H1 (cell line): Measurements from ENCODE around the gene GNG10. TPM values are rescaled to one million over a fixed set of nuclear protein-coding genes. Genes with fewer than 3 reads are reported as not detected.

Experiments
- CTCF ChIA-PET: fragments of 300-600 bp; sonication (Branson Sonifier 250); formaldehyde crosslinking; loops from one replicate; lab custom pipeline; 2021; ENCODE audit not compliant: partially characterized antibody; lab: Charles Lee
- POLR2A ChIA-PET: fragments of 300-600 bp; sonication (Branson Sonifier 250); formaldehyde crosslinking; loops from one replicate; lab custom pipeline; 2021; ENCODE audit warnings: inconsistent platforms; ENCODE audit not compliant: partially characterized antibody; lab: Charles Lee
- DNase-seq, 2 experiments: peaks; one replicate each; pipeline versions ENCODE4 v3.0.0 to v3.0.0-alpha.2; 2010 to 2022; ENCODE audit warnings: low spot score in 2 of 2, low read depth in 1 of 2, mixed read lengths in 1 of 2
- FAIRE-seq: peaks from 2 replicates; lab custom pipeline; 2011; peaks lifted over from hg19 to GRCh38; lab: Jason Lieb, UNC
- H2AFZ ChIP-seq: 2 replicates; pipeline ENCODE4 v1.8.1; 2012; ENCODE audit warnings: low read length, inconsistent platforms
- H2AK5ac ChIP-seq: 2 replicates; pipeline ENCODE4 v1.6.1; 2013; ENCODE audit warnings: low read depth, low read length
- H2BK120ac ChIP-seq: replicated peaks from 2 replicates; pipeline ENCODE3; 2013; ENCODE audit warnings: low read depth, low read length, inconsistent platforms
- H2BK12ac ChIP-seq: 2 replicates; pipeline ENCODE4 v1.6.1; 2013; ENCODE audit warnings: low read depth, low read length
- H2BK15ac ChIP-seq: 2 replicates; pipeline ENCODE4 v1.6.1; 2013; ENCODE audit warnings: low read length
- H2BK20ac ChIP-seq: 2 replicates; pipeline ENCODE4 v1.6.1; 2013; ENCODE audit warnings: low read length
- H2BK5ac ChIP-seq: 2 replicates; pipeline ENCODE4 v1.6.1; 2013; ENCODE audit warnings: low read depth, low read length
- H3K14ac ChIP-seq: 2 replicates; pipeline ENCODE4 v1.6.1; 2013; ENCODE audit warnings: inconsistent platforms; ENCODE audit not compliant: insufficient read length
- H3K18ac ChIP-seq: 2 replicates; pipeline ENCODE4 v1.6.1; 2013; ENCODE audit warnings: low read length; ENCODE audit errors: extremely low read depth
- H3K23ac ChIP-seq: 2 replicates; pipeline ENCODE4 v1.6.1; 2013; ENCODE audit warnings: inconsistent platforms; ENCODE audit not compliant: insufficient read length
- H3K23me2 ChIP-seq: 2 replicates; pipeline ENCODE4 v1.6.1; 2013; ENCODE audit warnings: low read depth, low read length
- H3K27ac ChIP-seq: 2 replicates; pipeline ENCODE4 v1.6.1; 2011; ENCODE audit warnings: low read depth, low read length, inconsistent platforms
- H3K27me3 ChIP-seq, 4 experiments: replicated peaks in 1 of 4; 1 replicate in 1 of 4; 2 replicates in 3 of 4; pipeline versions ENCODE4 v1.6.1 to v1.8.1; 2011 to 2013; ENCODE audit warnings: low read length in 3 of 4, mild to moderate bottlenecking in 3 of 4, inconsistent platforms in 2 of 4, mixed read lengths in 2 of 4, moderate library complexity in 1 of 4; ENCODE audit not compliant: control insufficient read depth in 3 of 4, insufficient read depth in 3 of 4; ENCODE audit errors: extremely low read depth in 1 of 4
- H3K36me3 ChIP-seq, 4 experiments: 2 replicates each; pipeline versions ENCODE4 v1.6.1 to v1.8.1; 2011 to 2013; ENCODE audit warnings: mild to moderate bottlenecking in 4 of 4, low read length in 3 of 4, moderate library complexity in 2 of 4, control low read depth in 1 of 4, inconsistent platforms in 1 of 4; ENCODE audit not compliant: insufficient read depth in 4 of 4, control insufficient read depth in 2 of 4
- H3K4ac ChIP-seq: replicated peaks from 2 replicates; pipeline ENCODE3; 2013; ENCODE audit warnings: low read length, low read depth, mixed read lengths, inconsistent platforms; ENCODE audit not compliant: insufficient read length
- H3K4me1 ChIP-seq, 4 experiments: replicated peaks in 1 of 4; 1 replicate in 1 of 4; 2 replicates in 3 of 4; pipeline versions ENCODE4 v1.6.1 to v1.8.1; 2011 to 2013; ENCODE audit warnings: low read length in 3 of 4, inconsistent platforms in 2 of 4, mixed read lengths in 1 of 4; ENCODE audit not compliant: insufficient read depth in 4 of 4, control insufficient read depth in 3 of 4
- H3K4me2 ChIP-seq, 2 experiments: 2 replicates each; pipeline versions ENCODE4 v1.6.1 to v1.8.1; 2011 to 2013; ENCODE audit warnings: low read depth in 2 of 2, low read length in 2 of 2, control low read depth in 1 of 2, inconsistent platforms in 1 of 2, mild to moderate bottlenecking in 1 of 2; ENCODE audit not compliant: insufficient read depth in 1 of 2
- H3K4me3 ChIP-seq, 4 experiments: fragments of 200-600, 300-600 bp in 1 of 4; sonication (generic), shearing (Covaris generic), sonication (Bioruptor Twin) in 1 of 4; 2 replicates each; pipeline versions ENCODE4 v1.5.1 to v1.8.1; 2011 to 2016; ENCODE audit warnings: low read length in 4 of 4, low read depth in 3 of 4, control low read depth in 2 of 4, inconsistent platforms in 2 of 4, mild to moderate bottlenecking in 2 of 4, mixed read lengths in 1 of 4, moderate library complexity in 1 of 4; ENCODE audit not compliant: insufficient read depth in 2 of 4; ENCODE audit errors: extremely low read depth in 1 of 4
- H3K56ac ChIP-seq: replicated peaks from 2 replicates; pipeline ENCODE3; 2013; ENCODE audit warnings: low read depth, mild to moderate bottlenecking, mixed read lengths, low read length, inconsistent platforms; ENCODE audit not compliant: insufficient read length
- H3K79me1 ChIP-seq: 2 replicates; pipeline ENCODE4 v1.6.1; 2013; ENCODE audit warnings: low read depth, low read length, control low read depth
- H3K79me2 ChIP-seq, 2 experiments: 2 replicates each; pipeline versions ENCODE4 v1.6.1 to v1.8.1; 2012 to 2013; ENCODE audit warnings: low read length in 2 of 2, mild to moderate bottlenecking in 2 of 2, inconsistent platforms in 1 of 2; ENCODE audit not compliant: insufficient read depth in 2 of 2, control insufficient read depth in 1 of 2
- H3K9ac ChIP-seq, 4 experiments: replicated peaks in 1 of 4; 1 replicate in 1 of 4; 2 replicates in 3 of 4; pipeline versions ENCODE4 v1.6.1 to v1.8.1; 2011 to 2013; ENCODE audit warnings: low read depth in 3 of 4, low read length in 3 of 4, control low read depth in 2 of 4, mild to moderate bottlenecking in 2 of 4, moderate library complexity in 2 of 4, inconsistent platforms in 1 of 4; ENCODE audit errors: extremely low read depth in 1 of 4
- H3K9me3 ChIP-seq, 2 experiments: 2 replicates each; pipeline versions ENCODE4 v1.6.1 to v1.8.1; 2012 to 2013; ENCODE audit warnings: mild to moderate bottlenecking in 2 of 2, moderate library complexity in 2 of 2, control low read depth in 1 of 2, inconsistent platforms in 1 of 2, low read depth in 1 of 2, low read length in 1 of 2, mixed read lengths in 1 of 2; ENCODE audit not compliant: insufficient read depth in 2 of 2
- H4K20me1 ChIP-seq, 2 experiments: replicated peaks in 1 of 2; 2 replicates each; pipeline versions ENCODE3 to v1.8.1; 2011 to 2013; ENCODE audit warnings: inconsistent platforms in 2 of 2, low read length in 2 of 2, mild to moderate bottlenecking in 1 of 2; ENCODE audit not compliant: insufficient read depth in 2 of 2, control insufficient read depth in 1 of 2
- H4K5ac ChIP-seq: 2 replicates; pipeline ENCODE4 v1.6.1; 2013; ENCODE audit warnings: low read length, low read depth, mixed read lengths, inconsistent platforms; ENCODE audit not compliant: insufficient read length
- H4K8ac ChIP-seq: 2 replicates; pipeline ENCODE4 v1.8.0; 2013; ENCODE audit warnings: mild to moderate bottlenecking, moderate library complexity, low read length, inconsistent platforms; ENCODE audit not compliant: insufficient read depth; ENCODE audit errors: extremely low read depth
- H4K91ac ChIP-seq: replicated peaks from 2 replicates; pipeline ENCODE3; 2013; ENCODE audit warnings: low read length, mixed read lengths, inconsistent platforms; ENCODE audit not compliant: insufficient read length
- CBX5 ChIP-seq: fragments of 300-800, 300-1000 bp; sonication (generic); IDR thresholded peaks from 2 replicates; pipeline ENCODE4 v1.7.1; 2016; ENCODE audit warnings: antibody characterized with exemption, low read length, low read depth
- CBX8 ChIP-seq: fragments of 300-800, 300-1000 bp; sonication (generic); IDR thresholded peaks from 2 replicates; pipeline ENCODE4 v1.7.1; 2016; ENCODE audit warnings: low read depth, low read length, borderline replicate concordance
- EGR1 ChIP-seq: IDR thresholded peaks from 2 replicates; pipeline ENCODE4 v1.6.1; 2011; ENCODE audit warnings: low read depth, low read length, borderline replicate concordance
- KDM4A ChIP-seq: IDR thresholded peaks from one replicate; pipeline ENCODE4 v1.7.1; 2012; ENCODE audit warnings: low read depth, mild to moderate bottlenecking, moderate library complexity, low read length, inconsistent platforms; ENCODE audit not compliant: severe bottlenecking
- POLR2AphosphoS5 ChIP-seq: IDR thresholded peaks from 2 replicates; pipeline ENCODE4 v1.6.1; 2011; ENCODE audit warnings: low read depth, low read length
- RBBP5 ChIP-seq: IDR thresholded peaks from 2 replicates; pipeline ENCODE4 v1.7.1; 2012; ENCODE audit warnings: low read depth, mild to moderate bottlenecking, inconsistent platforms, low read length, moderate library complexity, borderline replicate concordance
- RFX5 ChIP-seq: IDR thresholded peaks from 2 replicates; pipeline ENCODE4 v1.6.1; 2011; ENCODE audit warnings: low read depth, low read length, improper control_type of control experiment, borderline replicate concordance
- SIN3A ChIP-seq, 2 experiments: IDR thresholded peaks in 1 of 2; conservative IDR thresholded peaks in 1 of 2; 2 replicates each; pipeline ENCODE4 v1.6.1; 2011 to 2012; ENCODE audit warnings: low read length in 2 of 2, improper control_type of control experiment in 1 of 2, low read depth in 1 of 2, mild to moderate bottlenecking in 1 of 2
- SIX5 ChIP-seq: IDR thresholded peaks from 2 replicates; pipeline ENCODE4 v1.6.1; 2011; ENCODE audit warnings: mild to moderate bottlenecking, low read depth, low read length
- SP1 ChIP-seq: IDR thresholded peaks from 2 replicates; pipeline ENCODE4 v1.6.1; 2011; ENCODE audit warnings: low read depth, low read length
- SP2 ChIP-seq: IDR thresholded peaks from 2 replicates; pipeline ENCODE4 v1.6.1; 2012; ENCODE audit warnings: mild to moderate bottlenecking, low read length, inconsistent platforms
- SRF ChIP-seq: IDR thresholded peaks from 2 replicates; pipeline ENCODE4 v1.6.1; 2011; ENCODE audit warnings: mild to moderate bottlenecking, low read depth, low read length, moderate library complexity
- TCF12 ChIP-seq: IDR thresholded peaks from 2 replicates; pipeline ENCODE4 v1.6.1; 2011; ENCODE audit warnings: low read depth, mild to moderate bottlenecking, low read length
- WGBS, 2 experiments: shearing (Covaris generic) in 1 of 2; methylation state at CpG; one replicate each; pipeline versions ENCODE4 v1.1.6 to v1.1.7; 2013 to 2015; ENCODE audit warnings: low lambda C conversion rate in 2 of 2, mixed read lengths in 2 of 2, inconsistent platforms in 1 of 2, low coverage in 1 of 2, missing lambda C conversion rate in 1 of 2; ENCODE audit not compliant: insufficient replicate concordance in 2 of 2, insufficient coverage in 1 of 2, insufficient read length in 1 of 2; ENCODE audit errors: extremely low coverage in 1 of 2, missing lambda C conversion rate in 1 of 2; 5-methylcytosine and 5-hydroxymethylcytosine counted together
- polyA plus RNA-seq, 7 experiments: library from polyadenylated mRNA; depleted of rRNA in 3 of 7; stranded (reverse) in 5 of 7; unstranded in 2 of 7; fragments of >200 nt in 5 of 7; fragments of 200-250 nt in 2 of 7; gene quantifications; 1 replicate in 5 of 7; 2 replicates in 1 of 7; 4 replicates in 1 of 7; pipeline versions ENCODE4 v1.2.1 to v1.2.3, GENCODE V29; 2011 to 2013; ENCODE audit warnings: missing spikeins in 2 of 7, mixed read lengths in 2 of 7
- total RNA-seq: library from RNA; stranded (reverse); fragmentation: NEBNext Ultra II Directional; extraction: Animal tissue kit (Norgen Biotek cat#: 25700); gene quantifications from 2 replicates; pipeline ENCODE4 v1.2.1, GENCODE V29; 2021

GNG10 gene
- total and polyA plus RNA-seq, 2 of the 8 experiments (the other 6 are each of a cell fraction or from before 2014, with no cell fraction given), result 24.7 to 28.5 TPM

GRCh38 chr9:111645806-111646205, 15.6 kb upstream of the GNG10 start:
- Histone ChIP-seq H4K8ac (no peak overlapping the region), H3K9me3 (no peaks in the 10 kb centered on the region), H3K4me3 (no peak overlapping the region), H3K56ac (no peak overlapping the region), H2AFZ (no peak overlapping the region), H2BK120ac (no peak overlapping the region), H3K79me2 (no peaks in the 10 kb centered on the region; a peak in 1 of 4 replicates), H4K91ac (no peak overlapping the region), H2BK15ac (no peak overlapping the region), H3K9ac (no peak overlapping the region), H3K36me3 (peaks cover 0 to 25% (median 5%) of the 10 kb centered on the region in 4 experiments; a peak in 5 of 8 replicates), H3K4me1 (no peaks in the 10 kb centered on the region), H4K5ac (no peak overlapping the region), H4K20me1 (peaks cover 0 to 2% of the 10 kb centered on the region in 2 experiments), H3K27me3 (no peaks in the 10 kb centered on the region), H2AK5ac (no peak overlapping the region), H3K27ac (no peak overlapping the region), H2BK12ac (no peak overlapping the region), H3K4ac (no peak overlapping the region), H3K23me2 (no peaks in the 10 kb centered on the region), H3K14ac (no peak overlapping the region), H3K4me2 (no peak overlapping the region), H2BK5ac (no peak overlapping the region), H3K18ac (no peak overlapping the region), H3K79me1 (no peaks in the 10 kb centered on the region), H3K23ac (no peak overlapping the region), H2BK20ac (no peak overlapping the region)
- DNase-seq (no peak), FAIRE-seq (no peak)
- no peak for TF ChIP-seq KDM4A
- TF ChIP-seq SRF, result no peak
- no peak for TF ChIP-seq SIX5
- no peak for TF ChIP-seq POLR2AphosphoS5
- no peak for TF ChIP-seq EGR1
- no peak for TF ChIP-seq CBX5
- TF ChIP-seq TCF12, result no peak
- TF ChIP-seq RBBP5, result no peak
- TF ChIP-seq SP2, result no peak
- no peak for TF ChIP-seq SIN3A (conservative IDR thresholded peaks at IDR 0.05 in 1 of 2, IDR thresholded peaks at IDR 0.05 in 1 of 2; ENCODE audit: low read depth in 1 of 2, low read length in 2 of 2)
- TF ChIP-seq CBX8, result no peak
- no peak for TF ChIP-seq SP1
- no peak for TF ChIP-seq RFX5
- WGBS, 2 experiments, result 94% methylated on average over 1 of the region's 1 CpG; no CpG with 5 or more reads in 1 of the 2 experiments
- POLR2A ChIA-PET, result interaction anchor here (1.0 to 1.4 kb wide), 2 partner anchors 14 to 15 kb away, joined by 3 to 7 read pairs; partner anchors contain the start of gene DNAJC25
- CTCF ChIA-PET, result interaction anchor here (0.6 to 0.8 kb wide), 2 partner anchors 9 to 113 kb away, joined by 3 to 6 read pairs; no protein-coding TSS in a partner anchor
